ENCODE results near the gene DDX10.

Gene DDX10

GRCh38 chr11:108705061-108705460, 40.2 kb downstream of the DDX10 start:
- no peak overlapping the region for H3K4me3 ChIP-seq (ENCODE audit: low read length)
- no peak for DNase-seq (ENCODE audit: low read depth)
- TF ChIP-seq CTCF (IDR thresholded peaks at IDR 0.05; ENCODE audit: insufficient read depth, low read depth, low read length, missing control alignments) = no peak

GRCh38 chr11:108708173-108708572, 43.3 kb downstream of the DDX10 start:
- H3K4me3 ChIP-seq (ENCODE audit: low read length) = no peak overlapping the region
- no peak for DNase-seq (ENCODE audit: low read depth)
- no peak for TF ChIP-seq CTCF (IDR thresholded peaks at IDR 0.05; ENCODE audit: insufficient read depth, low read depth, low read length, missing control alignments)

GRCh38 chr11:108709741-108710140, 44.9 kb downstream of the DDX10 start:
- TF ChIP-seq CTCF (IDR thresholded peaks at IDR 0.05; ENCODE audit: insufficient read depth, low read depth, low read length, missing control alignments) = no peak
- DNase-seq (ENCODE audit: low read depth) = no peak
- no peak overlapping the region for H3K4me3 ChIP-seq (ENCODE audit: low read length)

- no peak overlapping the region for H3K4me3 ChIP-seq (ENCODE audit: low read length)
- no peak for DNase-seq (ENCODE audit: low read depth)
- no peak for TF ChIP-seq CTCF (IDR thresholded peaks at IDR 0.05; ENCODE audit: insufficient read depth, low read depth, low read length, missing control alignments)
Measured at GRCh38 chr11:108713076-108713790, 48.4 kb downstream of the DDX10 start.

GRCh38 chr11:108715239-108715638, 50.4 kb downstream of the DDX10 start:
- peak; percentile 42 for DNase-seq (ENCODE audit: low read depth)
- no peak for TF ChIP-seq CTCF (IDR thresholded peaks at IDR 0.05; ENCODE audit: insufficient read depth, low read depth, low read length, missing control alignments)
- H3K4me3 ChIP-seq (ENCODE audit: low read length) = no peak overlapping the region

GRCh38 chr11:108718466-108718865, 53.6 kb downstream of the DDX10 start:
- DNase-seq (ENCODE audit: low read depth) = no peak
- no peak for TF ChIP-seq CTCF (IDR thresholded peaks at IDR 0.05; ENCODE audit: insufficient read depth, low read depth, low read length, missing control alignments)
- no peak overlapping the region for H3K4me3 ChIP-seq (ENCODE audit: low read length)

Measured in epithelial cell of esophagus (primary cell).